Keratinocyte (primary cell): ENCODE data around the gene RNF5.
"Not testable (repeated sequence)": the region's sequence is repeated elsewhere in the genome, so short reads cannot be mapped to it uniquely, and the experiment has no call there.

Source experiments
- EZH2 ChIP-seq: IDR thresholded peaks from one replicate; pipeline ENCODE4 v1.6.1; 2012; ENCODE audit warnings: inconsistent platforms, mild to moderate bottlenecking, low read length, moderate library complexity
- TF ChIP-seq, protein P1 (sequence below), 3 experiments: IDR thresholded peaks in 1 of 3; conservative IDR thresholded peaks in 1 of 3; optimal IDR thresholded peaks in 1 of 3; 2 replicates in 2 of 3; 3 replicates in 1 of 3; pipeline versions ENCODE3 to v1.5.1; 2011; ENCODE audit warnings: low read length in 3 of 3, mild to moderate bottlenecking in 3 of 3, moderate library complexity in 2 of 3, control low read depth in 1 of 3, inconsistent platforms in 1 of 3; ENCODE audit not compliant: insufficient read depth in 2 of 3; ENCODE audit errors: extremely low read depth in 1 of 3

DNA sequence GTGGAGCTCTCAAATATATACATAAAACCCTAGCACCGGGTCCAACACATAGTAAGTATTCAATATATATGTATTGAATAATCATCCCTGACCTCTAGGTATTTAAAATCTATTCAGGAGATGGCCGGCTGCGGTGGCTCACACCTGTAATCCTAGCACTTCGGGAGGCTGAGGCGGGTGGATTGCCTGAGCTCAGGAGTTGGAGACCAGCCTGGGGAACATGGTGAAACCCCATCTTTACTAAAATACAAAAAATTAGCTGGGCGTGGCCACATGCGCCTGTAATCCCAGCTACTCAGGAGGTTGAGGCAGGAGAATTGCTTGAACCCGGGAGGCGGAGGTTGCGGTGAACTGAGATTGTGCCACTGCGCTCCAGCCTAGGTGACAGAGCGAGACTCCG, 14.9 kb downstream of the RNF5 start:
- TF ChIP-seq, protein P1, sequence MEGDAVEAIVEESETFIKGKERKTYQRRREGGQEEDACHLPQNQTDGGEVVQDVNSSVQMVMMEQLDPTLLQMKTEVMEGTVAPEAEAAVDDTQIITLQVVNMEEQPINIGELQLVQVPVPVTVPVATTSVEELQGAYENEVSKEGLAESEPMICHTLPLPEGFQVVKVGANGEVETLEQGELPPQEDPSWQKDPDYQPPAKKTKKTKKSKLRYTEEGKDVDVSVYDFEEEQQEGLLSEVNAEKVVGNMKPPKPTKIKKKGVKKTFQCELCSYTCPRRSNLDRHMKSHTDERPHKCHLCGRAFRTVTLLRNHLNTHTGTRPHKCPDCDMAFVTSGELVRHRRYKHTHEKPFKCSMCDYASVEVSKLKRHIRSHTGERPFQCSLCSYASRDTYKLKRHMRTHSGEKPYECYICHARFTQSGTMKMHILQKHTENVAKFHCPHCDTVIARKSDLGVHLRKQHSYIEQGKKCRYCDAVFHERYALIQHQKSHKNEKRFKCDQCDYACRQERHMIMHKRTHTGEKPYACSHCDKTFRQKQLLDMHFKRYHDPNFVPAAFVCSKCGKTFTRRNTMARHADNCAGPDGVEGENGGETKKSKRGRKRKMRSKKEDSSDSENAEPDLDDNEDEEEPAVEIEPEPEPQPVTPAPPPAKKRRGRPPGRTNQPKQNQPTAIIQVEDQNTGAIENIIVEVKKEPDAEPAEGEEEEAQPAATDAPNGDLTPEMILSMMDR (optimal IDR thresholded peaks at IDR 0.05 in 1 of 3, IDR thresholded peaks at IDR 0.05 in 1 of 3, conservative IDR thresholded peaks at IDR 0.05 in 1 of 3; ENCODE audit: extremely low read depth in 1 of 3, insufficient read depth in 2 of 3, low read length in 3 of 3): not testable (repeated sequence)
- TF ChIP-seq EZH2: not testable (repeated sequence)
